Upper lobe of left lung (tissue), 6 donors: ENCODE results near the gene SPAG16. TPM values are rescaled to one million over a fixed set of nuclear protein-coding genes. Genes with fewer than 3 reads are reported as not detected.

Source experiments
- ATAC-seq, 2 donors: fragments of 200-7000 bp; cut with Tn5 transposase; one replicate each; pipeline ENCODE4 v1.9.1; 2022; ENCODE audit warnings: mild to moderate bottlenecking in 2 of 2, moderate library complexity in 2 of 2; ENCODE audit not compliant: low FRiP score in 2 of 2
- DNase-seq, 2 donors: peaks; one replicate each; pipeline ENCODE4 v3.0.0-alpha.2; 2019 to 2020
- H3K27ac ChIP-seq, 4 donors: fragments of 200-600 bp; sonication (generic); one replicate each; pipeline ENCODE4 v1.5.1; 2016 to 2019
- H3K27me3 ChIP-seq, 4 donors: fragments of 200-600 bp; sonication (generic); one replicate each; pipeline ENCODE4 v1.5.1; 2017 to 2019
- H3K36me3 ChIP-seq, 4 donors: fragments of 200-600 bp; sonication (generic); one replicate each; pipeline ENCODE4 v1.5.1; 2016 to 2019
- H3K4me1 ChIP-seq, 4 donors: fragments of 200-600 bp; sonication (generic); one replicate each; pipeline ENCODE4 v1.5.1; 2018 to 2019
- H3K4me3 ChIP-seq, 4 donors: fragments of 200-600 bp; sonication (generic); one replicate each; pipeline ENCODE4 v1.5.1; 2017 to 2019; ENCODE audit warnings: mild to moderate bottlenecking in 2 of 4, moderate library complexity in 1 of 4
- H3K9me3 ChIP-seq, 4 donors: fragments of 200-600 bp; sonication (generic); one replicate each; pipeline ENCODE4 v1.5.1; 2018 to 2019
- CTCF ChIP-seq, 6 experiments: fragments of 450-650 bp in 4 of 6; fragments of 200-600 bp in 2 of 6; sonication (generic) in 2 of 6; IDR thresholded peaks; one replicate each; pipeline ENCODE4 v1.5.1; 2016 to 2019; ENCODE audit warnings: antibody characterized with exemption in 6 of 6
- EP300 ChIP-seq, 4 donors: sonication (generic); formaldehyde crosslinking; IDR thresholded peaks; one replicate each; pipeline ENCODE4 v1.5.1; 2017; ENCODE audit warnings: antibody characterized with exemption in 4 of 4, control low read depth in 2 of 4
- POLR2A ChIP-seq, 4 donors: fragments of 450-650 bp; IDR thresholded peaks; one replicate each; pipeline ENCODE4 v1.5.1; 2016 to 2017; ENCODE audit warnings: antibody characterized with exemption in 4 of 4, mild to moderate bottlenecking in 2 of 4
- POLR2AphosphoS5 ChIP-seq, 2 donors: sonication (generic); formaldehyde crosslinking; IDR thresholded peaks; one replicate each; pipeline ENCODE4 v1.5.1; 2017; ENCODE audit warnings: antibody characterized with exemption in 2 of 2
- WGBS, 2 donors: methylation state at CpG; one replicate each; pipeline ENCODE4 v1.1.5; 2017 to 2018; 5-methylcytosine and 5-hydroxymethylcytosine counted together
- total RNA-seq, 6 donors: library from RNA; depleted of rRNA in 4 of 6; stranded (reverse); fragments of >200 nt in 4 of 6; gene quantifications; one replicate each; pipeline versions ENCODE4 v1.1.0 to v1.2.1, GENCODE V29; 2016 to 2021
- donor health status: DM: no; HTN: no; CAD: no; lungs with moderate emphysema.
- donor health status: DM: no; HTN: yes; CAD: no; lungs with severe emphysema.

Gene SPAG16
- total RNA-seq, 6 donors from 2014 or later: 9.7 to 65.0 (median 12.9) TPM

GRCh38 chr2:214158851-214159250, 874.6 kb downstream of the SPAG16 start:
- no peak for ATAC-seq

GRCh38 chr2:214169281-214169680, 885.0 kb downstream of the SPAG16 start:
- Histone ChIP-seq H3K27me3 (no peaks in the 10 kb centered on the region), H3K27ac (no peak overlapping the region), H3K9me3 (no peaks in the 10 kb centered on the region), H3K4me1 (no peaks in the 10 kb centered on the region), H3K36me3 (no peaks in the 10 kb centered on the region), H3K4me3 (no peak overlapping the region)
- TF ChIP-seq POLR2AphosphoS5 (IDR thresholded peaks at IDR 0.05): no peak
- no peak for TF ChIP-seq POLR2A (IDR thresholded peaks at IDR 0.05)
- TF ChIP-seq CTCF (IDR thresholded peaks at IDR 0.05): no peak
- TF ChIP-seq EP300 (IDR thresholded peaks at IDR 0.05): no peak
- DNase-seq: no peak
- WGBS, 2 donors: 61 to 72% methylated on average over 5 of the region's 5 CpGs
- ATAC-seq: no peak

More at GRCh38 chr2:214158851-214159250, 874.6 kb downstream of the SPAG16 start:
- Histone ChIP-seq H3K4me1 (no peaks in the 10 kb centered on the region), H3K4me3 (no peak overlapping the region), H3K27me3 (no peaks in the 10 kb centered on the region), H3K27ac (no peak overlapping the region), H3K9me3 (no peaks in the 10 kb centered on the region), H3K36me3 (no peaks in the 10 kb centered on the region)
- TF ChIP-seq POLR2A (IDR thresholded peaks at IDR 0.05) (no peak), POLR2AphosphoS5 (IDR thresholded peaks at IDR 0.05) (no peak), CTCF (IDR thresholded peaks at IDR 0.05) (no peak), EP300 (IDR thresholded peaks at IDR 0.05) (no peak)
- DNase-seq: no peak
- 92 to 94% methylated on average over 1 of the region's 1 CpG for WGBS, 2 donors

GRCh38 chr2:214169736-214170135, 885.5 kb downstream of the SPAG16 start:
- ATAC-seq: no peak
- no peak overlapping the region for H3K4me3 ChIP-seq

GRCh38 chr2:214174563-214174962, 890.3 kb downstream of the SPAG16 start:
- Histone ChIP-seq H3K4me1 (no peaks in the 10 kb centered on the region), H3K27me3 (no peaks in the 10 kb centered on the region), H3K4me3 (no peak overlapping the region), H3K36me3 (no peaks in the 10 kb centered on the region), H3K27ac (no peak overlapping the region), H3K9me3 (no peaks in the 10 kb centered on the region)
- WGBS, 2 donors: 7 to 31% methylated on average over 1 of the region's 1 CpG
- DNase-seq: no peak
- no peak for ATAC-seq
- TF ChIP-seq POLR2AphosphoS5 (IDR thresholded peaks at IDR 0.05) (no peak), CTCF (IDR thresholded peaks at IDR 0.05) (no peak), EP300 (IDR thresholded peaks at IDR 0.05) (no peak), POLR2A (IDR thresholded peaks at IDR 0.05) (no peak)

More at GRCh38 chr2:214169736-214170135, 885.5 kb downstream of the SPAG16 start:
- 40 to 47% methylated on average over 2 of the region's 2 CpGs for WGBS, 2 donors
- H3K9me3 ChIP-seq: no peaks in the 10 kb centered on the region
- H3K4me1 ChIP-seq: no peaks in the 10 kb centered on the region
- DNase-seq: no peak
- no peaks in the 10 kb centered on the region for H3K36me3 ChIP-seq
- H3K27me3 ChIP-seq: no peaks in the 10 kb centered on the region
- no peak overlapping the region for H3K27ac ChIP-seq
- TF ChIP-seq CTCF (IDR thresholded peaks at IDR 0.05) (no peak), EP300 (IDR thresholded peaks at IDR 0.05) (no peak)

- 92 to 94% methylated on average over 1 of the region's 1 CpG for WGBS, 2 donors
- no peak for TF ChIP-seq CTCF (IDR thresholded peaks at IDR 0.05)
- no peak for TF ChIP-seq POLR2A (IDR thresholded peaks at IDR 0.05)
- no peak for TF ChIP-seq POLR2AphosphoS5 (IDR thresholded peaks at IDR 0.05)
- no peak for TF ChIP-seq EP300 (IDR thresholded peaks at IDR 0.05)
These were observed 895.8 kb downstream of the SPAG16 start for GRCh38 chr2:214180071-214180470.

More at GRCh38 chr2:214180071-214180470, 895.8 kb downstream of the SPAG16 start:
- Histone ChIP-seq H3K36me3 (no peaks in the 10 kb centered on the region), H3K4me3 (no peak overlapping the region), H3K4me1 (no peaks in the 10 kb centered on the region), H3K9me3 (no peaks in the 10 kb centered on the region), H3K27me3 (no peaks in the 10 kb centered on the region), H3K27ac (no peak overlapping the region)
- DNase-seq (no peak), ATAC-seq (no peak)
